Vagina (tissue), 2 donors: ENCODE data around the gene TOMM40. TPM values are rescaled to one million over a fixed set of nuclear protein-coding genes. Genes with fewer than 3 reads are reported as not detected.
"Not testable (repeated sequence)": the region's sequence is repeated elsewhere in the genome, so short reads cannot be mapped to it uniquely, and the experiment has no call there.

Source experiments
- DNase-seq, 2 donors: peaks; one replicate each; pipeline ENCODE4 v3.0.0-alpha.2; 2017; ENCODE audit errors: extremely low spot score in 2 of 2
- H3K27ac ChIP-seq: fragments of 200-600 bp; sonication (generic); one replicate; pipeline ENCODE4 v1.5.1; 2019
- H3K27me3 ChIP-seq: fragments of 200-600 bp; sonication (generic); one replicate; pipeline ENCODE4 v1.5.1; 2019
- H3K36me3 ChIP-seq, 2 donors: fragments of 200-600 bp; sonication (generic); one replicate each; pipeline ENCODE4 v1.5.1; 2017 to 2019
- H3K4me1 ChIP-seq: fragments of 200-600 bp; sonication (generic); one replicate; pipeline ENCODE4 v1.5.1; 2019
- H3K4me3 ChIP-seq, 2 donors: fragments of 200-600 bp; sonication (generic); 1 replicate in 1 of 2; 2 replicates in 1 of 2; pipeline ENCODE4 v1.5.1; 2016 to 2019
- H3K9me3 ChIP-seq: fragments of 200-600 bp; sonication (generic); one replicate; pipeline ENCODE4 v1.5.1; 2019
- POLR2A ChIP-seq, 2 donors: fragments of 450-650 bp; IDR thresholded peaks; one replicate each; pipeline ENCODE4 v1.6.1; 2017; ENCODE audit warnings: antibody characterized with exemption in 2 of 2, mild to moderate bottlenecking in 2 of 2, moderate library complexity in 2 of 2
- POLR2AphosphoS5 ChIP-seq, 2 donors: sonication (generic); formaldehyde crosslinking; IDR thresholded peaks; one replicate each; pipeline ENCODE4 v1.9.0; 2017; ENCODE audit warnings: antibody characterized with exemption in 2 of 2, mild to moderate bottlenecking in 2 of 2, low read depth in 1 of 2; ENCODE audit not compliant: insufficient read depth in 1 of 2
- intact Hi-C: fragments of 100-400 bp; cut with DNase I; formaldehyde crosslinking; loops from one replicate; pipeline ENCODE4 v1.15.1; 2023
- total RNA-seq: library from RNA; depleted of rRNA; stranded (reverse); fragments of >200 nt; gene quantifications from one replicate; pipeline ENCODE4 v1.2.3, GENCODE V29; 2016
- TF ChIP-seq, protein P1 (sequence below), 3 experiments: fragments of 450-650 bp in 2 of 3; fragments of 200-600 bp in 1 of 3; sonication (generic) in 1 of 3; IDR thresholded peaks; one replicate each; pipeline ENCODE4 v1.5.1; 2017 to 2019; ENCODE audit warnings: antibody characterized with exemption in 3 of 3, mild to moderate bottlenecking in 2 of 3, moderate library complexity in 2 of 3

Gene TOMM40
- total RNA-seq, 1 donor from 2014 or later, result 31.4 TPM

DNA sequence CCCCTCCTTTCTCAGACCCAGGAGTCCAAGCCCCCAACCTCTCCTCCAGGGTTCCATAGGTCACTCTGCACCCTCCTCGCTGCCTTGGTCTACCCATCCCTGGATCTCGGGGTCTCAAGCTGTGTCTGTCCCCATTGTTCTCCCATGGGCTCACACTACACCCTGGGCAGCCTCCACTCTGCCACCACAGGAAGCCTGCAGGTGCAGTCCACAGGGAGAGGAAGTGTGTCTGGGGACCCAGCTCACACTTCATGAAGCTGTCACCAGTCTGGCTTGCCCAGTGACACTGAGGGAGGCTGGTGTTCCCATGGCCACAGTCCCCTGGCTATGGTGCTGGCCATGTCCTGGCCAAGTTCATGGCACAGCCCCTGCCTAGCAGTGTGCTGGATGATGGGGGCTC, 39.6 kb upstream of the TOMM40 start:
- H3K4me1 ChIP-seq, result peaks cover 44% of the 10 kb centered on the region
- H3K9me3 ChIP-seq, result no peaks in the 10 kb centered on the region
- no peaks in the 10 kb centered on the region for H3K36me3 ChIP-seq
- H3K27ac ChIP-seq, result no peak overlapping the region
- no peak overlapping the region for H3K4me3 ChIP-seq
- intact Hi-C loops, result no loop called here
- DNase-seq, result no peak
- TF ChIP-seq POLR2A (IDR thresholded peaks at IDR 0.05) (no peak), POLR2AphosphoS5 (IDR thresholded peaks at IDR 0.05; ENCODE audit: insufficient read depth in 1 of 2, low read depth in 1 of 2) (no peak)
- no peaks in the 10 kb centered on the region for H3K27me3 ChIP-seq

DNA sequence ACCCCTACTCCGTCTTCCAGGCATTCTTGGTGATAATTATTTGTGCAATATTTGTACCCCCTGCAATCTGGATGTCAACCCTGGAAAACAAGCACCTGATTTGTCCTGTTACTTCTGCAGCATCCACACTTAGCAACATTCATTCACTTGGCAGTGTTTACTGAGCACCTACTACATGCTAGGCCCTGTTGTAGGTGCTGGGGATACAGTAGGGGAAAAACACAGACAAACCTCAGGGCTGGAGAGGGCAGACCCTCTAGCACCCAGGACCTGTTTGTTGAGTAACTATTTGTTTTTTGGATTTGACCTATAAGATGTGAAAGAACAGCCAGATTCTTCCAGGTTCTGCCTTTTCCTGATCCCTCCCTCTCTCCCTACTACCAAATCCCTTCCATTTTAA, 35.4 kb upstream of the TOMM40 start:
- Histone ChIP-seq H3K4me1 (peaks cover 6% of the 10 kb centered on the region), H3K36me3 (no peaks in the 10 kb centered on the region), H3K4me3 (no peak overlapping the region), H3K9me3 (no peaks in the 10 kb centered on the region), H3K27ac (no peak overlapping the region), H3K27me3 (no peaks in the 10 kb centered on the region)
- TF ChIP-seq POLR2A (IDR thresholded peaks at IDR 0.05) (no peak), POLR2AphosphoS5 (IDR thresholded peaks at IDR 0.05; ENCODE audit: insufficient read depth in 1 of 2, low read depth in 1 of 2) (no peak)
- TF ChIP-seq, protein P1, sequence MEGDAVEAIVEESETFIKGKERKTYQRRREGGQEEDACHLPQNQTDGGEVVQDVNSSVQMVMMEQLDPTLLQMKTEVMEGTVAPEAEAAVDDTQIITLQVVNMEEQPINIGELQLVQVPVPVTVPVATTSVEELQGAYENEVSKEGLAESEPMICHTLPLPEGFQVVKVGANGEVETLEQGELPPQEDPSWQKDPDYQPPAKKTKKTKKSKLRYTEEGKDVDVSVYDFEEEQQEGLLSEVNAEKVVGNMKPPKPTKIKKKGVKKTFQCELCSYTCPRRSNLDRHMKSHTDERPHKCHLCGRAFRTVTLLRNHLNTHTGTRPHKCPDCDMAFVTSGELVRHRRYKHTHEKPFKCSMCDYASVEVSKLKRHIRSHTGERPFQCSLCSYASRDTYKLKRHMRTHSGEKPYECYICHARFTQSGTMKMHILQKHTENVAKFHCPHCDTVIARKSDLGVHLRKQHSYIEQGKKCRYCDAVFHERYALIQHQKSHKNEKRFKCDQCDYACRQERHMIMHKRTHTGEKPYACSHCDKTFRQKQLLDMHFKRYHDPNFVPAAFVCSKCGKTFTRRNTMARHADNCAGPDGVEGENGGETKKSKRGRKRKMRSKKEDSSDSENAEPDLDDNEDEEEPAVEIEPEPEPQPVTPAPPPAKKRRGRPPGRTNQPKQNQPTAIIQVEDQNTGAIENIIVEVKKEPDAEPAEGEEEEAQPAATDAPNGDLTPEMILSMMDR (IDR thresholded peaks at IDR 0.05), result no peak
- intact Hi-C loops, result no loop called here
- DNase-seq, result no peak

DNA sequence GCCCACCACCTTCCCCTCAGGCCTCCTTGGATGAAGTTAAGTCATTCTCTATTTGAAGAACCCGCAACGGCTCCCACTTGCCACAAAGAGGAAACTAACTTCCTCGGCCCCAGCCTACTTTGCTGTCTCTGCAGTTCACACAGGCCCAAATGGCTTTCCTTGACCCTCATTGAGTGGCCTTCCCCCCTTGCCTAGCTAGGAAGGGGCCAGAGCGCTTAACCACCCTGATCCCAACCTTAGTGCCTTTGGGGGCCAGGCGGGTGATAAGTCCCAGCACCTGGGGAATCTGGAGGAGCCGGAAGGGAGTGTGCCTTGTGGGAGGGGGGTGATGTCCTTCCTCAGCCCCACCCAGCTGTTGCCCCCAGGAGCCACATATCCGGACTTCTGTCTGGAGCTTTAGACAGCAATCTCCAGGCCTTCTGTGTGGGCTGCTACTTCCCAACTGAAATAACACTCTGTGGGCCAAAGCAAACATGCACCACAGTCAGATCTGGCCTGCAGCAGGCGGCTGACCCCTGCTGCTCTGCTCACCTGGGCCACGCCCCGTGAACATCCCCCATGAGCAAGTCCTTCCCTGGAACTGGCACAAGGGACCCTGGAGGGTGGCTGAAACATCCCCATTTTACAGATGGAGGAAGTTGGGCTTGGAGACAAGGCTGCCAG, 34.5 kb upstream of the TOMM40 start:
- no peaks in the 10 kb centered on the region for H3K9me3 ChIP-seq
- no peaks in the 10 kb centered on the region for H3K27me3 ChIP-seq
- DNase-seq, result no peak
- no peak overlapping the region for H3K4me3 ChIP-seq
- H3K27ac ChIP-seq, result no peak overlapping the region
- intact Hi-C loops, result no loop called here
- H3K36me3 ChIP-seq, result no peaks in the 10 kb centered on the region
- no peak for TF ChIP-seq POLR2A (IDR thresholded peaks at IDR 0.05)
- TF ChIP-seq, protein P1 (IDR thresholded peaks at IDR 0.05), result no peak
- no peak for TF ChIP-seq POLR2AphosphoS5 (IDR thresholded peaks at IDR 0.05; ENCODE audit: insufficient read depth in 1 of 2, low read depth in 1 of 2)
- no peaks in the 10 kb centered on the region for H3K4me1 ChIP-seq

DNA sequence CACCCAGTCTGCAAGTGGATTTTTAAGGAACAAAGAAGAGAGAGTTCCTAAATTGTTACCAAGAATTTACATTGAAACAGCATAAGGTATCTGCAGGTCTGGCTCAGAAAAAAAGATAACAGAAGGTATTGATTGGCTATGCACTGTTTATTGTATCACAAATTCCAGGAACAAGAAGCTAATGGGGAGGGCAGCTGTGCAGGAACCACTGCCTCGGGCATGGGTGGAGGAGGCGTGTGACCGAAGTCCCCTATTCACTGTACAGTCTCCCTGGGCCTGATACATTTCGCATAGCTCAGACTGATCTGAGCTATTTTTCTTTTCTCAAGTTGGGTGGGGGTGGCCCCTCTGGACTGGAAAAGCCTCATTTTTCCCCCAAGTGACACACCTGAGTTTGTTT, 33.2 kb upstream of the TOMM40 start:
- no peaks in the 10 kb centered on the region for H3K36me3 ChIP-seq
- H3K27ac ChIP-seq, result no peak overlapping the region

DNA sequence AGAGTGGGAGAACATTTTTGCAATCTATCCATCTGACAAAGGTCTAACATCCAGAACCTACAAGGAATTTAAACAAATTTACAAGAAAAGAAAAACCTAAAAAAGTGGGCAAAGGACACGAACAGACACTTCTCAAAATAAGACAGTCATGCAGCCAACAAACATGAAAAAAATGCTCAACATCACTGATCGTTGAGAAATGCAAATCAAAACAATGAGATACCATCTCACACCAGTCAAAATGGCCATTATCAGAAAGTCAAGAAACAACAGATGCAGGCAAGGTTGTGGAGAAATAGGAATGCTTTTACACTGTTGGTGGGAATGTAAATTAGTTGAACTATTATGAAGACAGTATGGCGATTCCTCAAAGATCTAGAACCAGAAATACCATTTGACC, 29.5 kb upstream of the TOMM40 start:
- H3K4me3 ChIP-seq, H3K27me3 ChIP-seq, H3K9me3 ChIP-seq, H3K36me3 ChIP-seq, DNase-seq, intact Hi-C loops, H3K27ac ChIP-seq, H3K4me1 ChIP-seq: not testable (repeated sequence)

More for the DNA sequence above, 33.2 kb upstream of the TOMM40 start:
- H3K4me3 ChIP-seq, result no peak overlapping the region
- intact Hi-C loops, result no loop called here
- no peaks in the 10 kb centered on the region for H3K4me1 ChIP-seq
- H3K27me3 ChIP-seq, result no peaks in the 10 kb centered on the region
- DNase-seq, result no peak
- no peaks in the 10 kb centered on the region for H3K9me3 ChIP-seq
- TF ChIP-seq, protein P1 (IDR thresholded peaks at IDR 0.05), result no peak
- no peak for TF ChIP-seq POLR2A (IDR thresholded peaks at IDR 0.05)

DNA sequence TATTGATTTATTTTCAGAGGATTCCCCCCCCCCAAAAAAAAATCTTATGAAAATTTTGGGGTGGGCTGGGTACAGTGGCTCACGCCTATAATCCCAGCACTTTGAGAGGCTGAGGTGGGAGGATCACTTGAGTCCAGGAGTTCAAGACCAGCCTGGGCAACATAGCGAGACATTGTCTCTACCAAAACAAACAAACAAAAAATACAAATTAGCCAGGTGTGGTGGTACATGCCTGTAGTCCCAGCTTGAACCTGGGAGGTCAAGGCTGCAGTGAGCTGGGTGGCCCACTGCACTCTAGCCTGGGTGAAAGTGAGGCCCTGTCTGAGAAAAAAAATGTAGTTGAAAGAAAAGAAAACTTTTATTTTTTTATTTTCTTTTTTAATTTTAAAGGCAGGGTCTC, 27.1 kb upstream of the TOMM40 start:
- H3K27me3 ChIP-seq, result no peaks in the 10 kb centered on the region
- peaks cover 0 to 9% of the 10 kb centered on the region in 2 donors for H3K36me3 ChIP-seq
- DNase-seq, result no peak
- no peak overlapping the region for H3K27ac ChIP-seq
- no peaks in the 10 kb centered on the region for H3K4me1 ChIP-seq
- no peak overlapping the region for H3K4me3 ChIP-seq
- intact Hi-C loops, result no loop called here
- TF ChIP-seq POLR2AphosphoS5 (IDR thresholded peaks at IDR 0.05; ENCODE audit: insufficient read depth in 1 of 2, low read depth in 1 of 2), result no peak
- TF ChIP-seq, protein P1 (IDR thresholded peaks at IDR 0.05), result no peak
- TF ChIP-seq POLR2A (IDR thresholded peaks at IDR 0.05), result no peak
- no peaks in the 10 kb centered on the region for H3K9me3 ChIP-seq
